A673 (cell line): ENCODE data around the gene COBLL1. TPM values are rescaled to one million over a fixed set of nuclear protein-coding genes. Genes with fewer than 3 reads are reported as not detected.

Experiments
- BruUV-seq: library from RNA; stranded (reverse); fragments of 400-500 nt; replicated peaks from 2 replicates; lab custom pipeline; 2021; lab: Mats Ljungman, UMichigan
- CTCF ChIA-PET: fragments of 300-600 bp; sonication (Branson Sonifier 250); formaldehyde crosslinking; loops from one replicate; lab custom pipeline; 2022; ENCODE audit warnings: antibody characterized with exemption; lab: Charles Lee
- POLR2A ChIA-PET: fragments of 300-600 bp; sonication (Branson Sonifier 250); formaldehyde crosslinking; loops from one replicate; lab custom pipeline; 2022; ENCODE audit warnings: antibody characterized with exemption; ENCODE audit not compliant: low non-redundant PET; lab: Charles Lee
- DNase-seq: peaks from one replicate; pipeline ENCODE4 v3.0.0-alpha.2; 2015; ENCODE audit warnings: low spot score
- H3K27ac ChIP-seq: fragments of 200-600 bp; sonication (generic); 2 replicates; pipeline ENCODE4 v1.5.1; 2016; ENCODE audit warnings: mixed run types, low read depth, mild to moderate bottlenecking, mixed read lengths, antibody characterized with exemption, low read length; ENCODE audit not compliant: poor library complexity, severe bottlenecking
- H3K27me3 ChIP-seq: fragments of 200-600 bp; sonication (generic); replicated peaks from 2 replicates; pipeline ENCODE4 v1.6.1; 2017; ENCODE audit warnings: mixed run types, low read depth, mild to moderate bottlenecking, mixed read lengths, antibody characterized with exemption, low read length; ENCODE audit not compliant: insufficient read depth, poor library complexity
- H3K36me3 ChIP-seq: fragments of 200-600 bp; sonication (generic); 2 replicates; pipeline ENCODE4 v1.6.1; 2016; ENCODE audit warnings: mixed run types, mild to moderate bottlenecking, mixed read lengths, antibody characterized with exemption, low read length; ENCODE audit not compliant: insufficient read depth, poor library complexity, severe bottlenecking
- H3K4me1 ChIP-seq: fragments of 200-600 bp; sonication (generic); 2 replicates; pipeline ENCODE4 v1.6.1; 2017; ENCODE audit warnings: mixed run types, mild to moderate bottlenecking, mixed read lengths, antibody characterized with exemption, low read length; ENCODE audit not compliant: insufficient read depth, poor library complexity, severe bottlenecking
- H3K4me3 ChIP-seq: fragments of 200-600 bp; sonication (generic); 2 replicates; pipeline ENCODE4 v1.5.1; 2016; ENCODE audit warnings: low read depth, mixed run types, mild to moderate bottlenecking, mixed read lengths, low read length; ENCODE audit not compliant: poor library complexity, severe bottlenecking
- H3K9me3 ChIP-seq: fragments of 200-600 bp; sonication (generic); 2 replicates; pipeline ENCODE4 v1.6.1; 2016; ENCODE audit warnings: mixed run types, low read depth, mild to moderate bottlenecking, mixed read lengths, antibody characterized with exemption, low read length; ENCODE audit not compliant: poor library complexity, severe bottlenecking
- EZH2 ChIP-seq: fragments of 200-600 bp; sonication (generic); IDR thresholded peaks from 2 replicates; pipeline ENCODE4 v1.6.1; 2017; ENCODE audit warnings: borderline replicate concordance, low read depth, mild to moderate bottlenecking, mixed read lengths, antibody characterized with exemption, low read length; ENCODE audit not compliant: poor library complexity, severe bottlenecking
- intact Hi-C: fragments of 100-400 bp; cut with micrococcal nuclease; formaldehyde crosslinking; loops from one replicate; pipeline ENCODE4 v1.10.0; 2022; ENCODE audit not compliant: unreplicated experiment
- total RNA-seq: library from RNA; stranded (reverse); gene quantifications from 2 replicates; pipeline ENCODE4 v1.2.3, GENCODE V29; 2021
- TF ChIP-seq, protein P1 (sequence below): fragments of 300-800, 200-600 bp; sonication (generic); conservative IDR thresholded peaks from 2 replicates; pipeline ENCODE4 v1.5.1; 2017; ENCODE audit warnings: low read depth, mild to moderate bottlenecking, antibody characterized with exemption, low read length, moderate library complexity, mixed read lengths

Gene COBLL1
- total RNA-seq, 1 experiment from 2014 or later: 6.6 TPM

DNA sequence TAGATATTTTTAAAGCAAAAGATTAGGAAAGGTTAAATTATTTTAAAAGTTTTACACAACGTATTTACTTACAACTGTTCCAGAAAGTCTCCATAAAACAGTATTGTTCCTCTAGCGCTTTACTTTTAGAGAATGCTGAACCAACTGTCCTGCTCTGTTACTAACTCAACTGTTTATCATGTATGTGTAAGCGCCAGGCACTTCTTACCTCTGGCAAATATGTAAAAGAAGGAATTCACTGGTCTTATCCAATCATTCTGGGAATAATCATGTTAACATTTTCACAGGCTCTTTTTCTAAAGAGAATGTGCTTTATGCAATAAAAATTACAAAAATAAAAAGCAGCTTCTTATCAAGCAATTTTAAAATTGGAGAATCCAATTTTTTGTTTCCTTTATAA lies 68.0 kb downstream of the COBLL1 start:
- no peak for DNase-seq
- no peak overlapping the region for H3K27ac ChIP-seq
- H3K27me3 ChIP-seq: no peaks in the 10 kb centered on the region
- no peaks in the 10 kb centered on the region for H3K36me3 ChIP-seq
- H3K4me3 ChIP-seq: no peak overlapping the region
- no peak for TF ChIP-seq EZH2
- TF ChIP-seq, protein P1, sequence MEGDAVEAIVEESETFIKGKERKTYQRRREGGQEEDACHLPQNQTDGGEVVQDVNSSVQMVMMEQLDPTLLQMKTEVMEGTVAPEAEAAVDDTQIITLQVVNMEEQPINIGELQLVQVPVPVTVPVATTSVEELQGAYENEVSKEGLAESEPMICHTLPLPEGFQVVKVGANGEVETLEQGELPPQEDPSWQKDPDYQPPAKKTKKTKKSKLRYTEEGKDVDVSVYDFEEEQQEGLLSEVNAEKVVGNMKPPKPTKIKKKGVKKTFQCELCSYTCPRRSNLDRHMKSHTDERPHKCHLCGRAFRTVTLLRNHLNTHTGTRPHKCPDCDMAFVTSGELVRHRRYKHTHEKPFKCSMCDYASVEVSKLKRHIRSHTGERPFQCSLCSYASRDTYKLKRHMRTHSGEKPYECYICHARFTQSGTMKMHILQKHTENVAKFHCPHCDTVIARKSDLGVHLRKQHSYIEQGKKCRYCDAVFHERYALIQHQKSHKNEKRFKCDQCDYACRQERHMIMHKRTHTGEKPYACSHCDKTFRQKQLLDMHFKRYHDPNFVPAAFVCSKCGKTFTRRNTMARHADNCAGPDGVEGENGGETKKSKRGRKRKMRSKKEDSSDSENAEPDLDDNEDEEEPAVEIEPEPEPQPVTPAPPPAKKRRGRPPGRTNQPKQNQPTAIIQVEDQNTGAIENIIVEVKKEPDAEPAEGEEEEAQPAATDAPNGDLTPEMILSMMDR: no peak
- BruUV-seq: no TSS peak
- CTCF ChIA-PET: no interaction called here
- H3K9me3 ChIP-seq: no peaks in the 10 kb centered on the region
- POLR2A ChIA-PET: no interaction called here
- intact Hi-C loops: no loop called here
- peaks cover 12% of the 10 kb centered on the region for H3K4me1 ChIP-seq

DNA sequence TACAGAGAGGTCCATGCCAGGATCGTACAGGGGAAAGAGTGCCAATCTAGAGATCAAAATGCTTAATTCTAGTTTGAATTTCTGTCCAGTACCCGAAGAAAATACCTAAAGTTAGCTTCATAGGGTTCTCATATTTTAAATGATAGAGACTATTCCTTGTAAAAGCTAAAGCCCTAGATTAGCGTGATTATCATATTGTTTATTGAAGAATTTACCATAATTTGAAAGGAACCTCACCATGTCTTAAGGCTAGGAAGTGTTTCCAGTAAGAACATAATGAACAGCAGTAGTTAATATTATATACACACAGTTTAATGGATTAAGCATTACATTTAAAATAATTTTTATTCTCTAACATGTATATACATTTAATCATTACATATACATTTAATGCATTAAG lies 68.5 kb downstream of the COBLL1 start:
- H3K9me3 ChIP-seq: no peaks in the 10 kb centered on the region
- POLR2A ChIA-PET: no interaction called here
- intact Hi-C loops: no loop called here
- no peak for DNase-seq
- H3K36me3 ChIP-seq: no peaks in the 10 kb centered on the region
- no peak overlapping the region for H3K4me3 ChIP-seq
- CTCF ChIA-PET: no interaction called here
- no peak overlapping the region for H3K27ac ChIP-seq
- peaks cover 12% of the 10 kb centered on the region for H3K4me1 ChIP-seq
- TF ChIP-seq, protein P1: no peak
- TF ChIP-seq EZH2: no peak
- no peaks in the 10 kb centered on the region for H3K27me3 ChIP-seq
- no TSS peak for BruUV-seq

DNA sequence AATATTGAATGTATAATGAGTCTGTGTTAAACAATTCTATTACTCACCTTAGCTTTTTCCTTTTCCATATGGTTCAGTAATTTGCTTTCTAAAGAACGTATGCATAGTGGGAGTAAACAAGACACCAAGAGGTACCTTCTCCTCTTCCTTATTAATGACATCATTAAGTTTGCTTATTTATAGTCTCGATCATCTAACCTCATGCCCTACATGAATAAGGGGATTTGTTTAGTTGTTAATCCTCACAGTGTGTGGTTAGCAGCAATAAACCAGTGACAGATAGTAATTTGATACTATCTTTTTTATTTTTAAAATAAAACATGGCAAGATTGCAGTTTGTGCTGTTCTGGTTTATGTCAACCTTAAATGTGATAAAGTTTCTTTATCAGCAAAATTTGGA lies 69.7 kb downstream of the COBLL1 start:
- H3K27me3 ChIP-seq: no peaks in the 10 kb centered on the region
- H3K4me1 ChIP-seq: peaks cover 12% of the 10 kb centered on the region
- no TSS peak for BruUV-seq
- no peaks in the 10 kb centered on the region for H3K36me3 ChIP-seq
- ChIA-PET CTCF (no interaction called here), POLR2A (no interaction called here)
- H3K27ac ChIP-seq: no peak overlapping the region
- H3K9me3 ChIP-seq: no peaks in the 10 kb centered on the region
- TF ChIP-seq, protein P1: no peak
- TF ChIP-seq EZH2: no peak
- DNase-seq: peak; percentile 29
- intact Hi-C loops: no loop called here
- H3K4me3 ChIP-seq: no peak overlapping the region
